A375 (cell line): ENCODE results near the gene CST3. TPM values are rescaled to one million over a fixed set of nuclear protein-coding genes. Genes with fewer than 3 reads are reported as not detected.

ENCODE experiments used
- total RNA-seq: library from RNA; depleted of rRNA; stranded (reverse); fragments of >200 nt; shearing (Covaris generic); gene quantifications from 2 replicates; pipeline ENCODE4 v1.2.3, GENCODE V29; 2014; rRNA removed

Gene CST3, protein sequence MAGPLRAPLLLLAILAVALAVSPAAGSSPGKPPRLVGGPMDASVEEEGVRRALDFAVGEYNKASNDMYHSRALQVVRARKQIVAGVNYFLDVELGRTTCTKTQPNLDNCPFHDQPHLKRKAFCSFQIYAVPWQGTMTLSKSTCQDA
- total RNA-seq, result 168 and 221 TPM in 2 replicates

DNA sequence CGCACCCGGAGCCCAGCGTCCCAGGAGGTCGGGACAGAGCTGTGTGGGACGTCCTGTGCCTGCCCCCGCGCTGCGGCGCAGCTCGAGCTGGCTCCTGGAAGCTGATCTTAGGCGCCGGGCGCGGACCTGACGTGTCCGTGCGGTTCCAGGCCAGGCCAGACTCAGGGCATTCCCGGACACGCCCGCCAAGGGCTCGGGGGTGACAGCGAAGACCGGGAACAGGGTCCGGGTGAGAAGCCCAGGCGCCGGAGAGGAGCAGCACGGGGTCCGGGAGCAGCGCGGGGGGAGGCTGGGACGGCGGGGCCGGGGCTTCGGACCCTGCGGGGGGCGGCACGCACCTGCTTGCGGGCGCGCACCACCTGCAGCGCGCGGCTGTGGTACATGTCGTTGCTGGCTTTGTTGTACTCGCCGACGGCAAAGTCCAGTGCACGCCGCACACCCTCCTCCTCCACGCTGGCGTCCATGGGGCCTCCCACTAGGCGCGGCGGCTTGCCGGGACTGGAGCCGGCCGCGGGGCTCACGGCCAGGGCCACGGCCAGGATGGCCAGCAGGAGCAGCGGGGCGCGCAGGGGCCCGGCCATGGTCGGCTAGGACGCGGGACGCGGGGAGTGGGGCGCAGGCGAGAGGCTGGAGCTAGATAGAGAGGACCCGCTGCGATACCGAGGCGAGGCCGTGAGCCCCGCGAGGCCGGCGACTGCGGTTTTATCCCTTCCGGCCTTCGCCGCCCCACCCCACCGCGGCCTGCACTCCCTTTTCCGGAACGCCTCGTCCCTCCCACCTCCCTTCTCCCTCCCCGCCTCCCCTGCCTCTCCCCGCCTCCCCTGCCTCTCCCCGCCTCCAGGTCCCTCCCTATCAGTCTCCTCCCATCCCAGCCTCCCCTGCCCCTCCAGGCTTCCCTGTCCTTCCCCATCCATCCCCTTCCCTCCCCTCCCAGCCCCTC is at the start of gene CST3:
CST3 (minus strand) TSS at position 674 of the 940 bp plus-strand sequence; CDS start at position 581, 93 bp downstream.

DNA sequence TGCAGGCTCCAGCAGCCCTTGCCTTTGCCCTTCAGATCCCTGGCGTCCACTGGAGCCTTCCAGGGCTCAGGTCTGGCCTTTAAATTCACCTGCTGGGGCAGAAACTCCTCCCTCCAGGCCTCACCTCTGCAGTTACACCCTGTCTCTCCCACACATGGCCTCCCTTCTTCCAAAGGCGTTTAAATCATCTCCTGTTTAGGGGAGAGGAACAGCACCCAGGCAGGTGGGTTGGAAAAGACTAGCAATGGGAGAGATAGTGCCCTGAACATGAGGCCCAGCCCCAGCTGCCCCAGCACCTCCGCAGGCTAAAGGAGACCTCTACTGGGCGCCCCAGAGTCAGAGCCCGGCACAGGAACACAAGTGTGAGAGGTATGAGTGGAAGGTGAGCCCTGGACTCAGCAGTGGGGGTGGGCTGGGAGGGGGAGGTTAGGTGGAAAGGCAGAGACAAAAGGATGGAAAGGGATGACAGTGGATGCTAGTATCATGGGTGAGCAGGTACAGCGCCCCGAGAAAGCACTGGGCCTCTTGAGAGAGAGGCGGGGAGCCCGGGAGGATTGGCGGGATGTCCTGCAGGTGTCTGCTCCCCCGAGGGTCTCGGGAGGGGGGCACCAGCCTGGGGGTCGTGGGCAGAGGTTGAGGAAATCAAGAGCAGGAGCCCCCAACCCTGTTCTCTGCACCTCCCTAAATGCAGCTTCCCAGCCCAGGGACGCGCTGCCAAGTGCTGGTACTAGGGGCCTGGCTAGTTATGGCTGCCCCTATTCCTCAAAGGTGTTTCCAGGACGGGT is 31.7 kb downstream of the CST3 start, which contains the start of gene CST9:
CST9 (minus strand) TSS at position 51 of the 785 bp plus-strand sequence. CDS start 53 bp downstream, outside the sequence.

Other genes with a start within 250 kb of the CST3 start
- gene NAPB, start 216.5 kb downstream of the CST3 start, total RNA-seq, result 2.4 and 3.3 TPM in 2 replicates
- gene CSTL1, start 198.3 kb downstream of the CST3 start, total RNA-seq, result not detected in 2 replicates
- not detected in 2 replicates for gene CST11, start 185.1 kb downstream of the CST3 start, total RNA-seq
- not detected in 2 replicates for gene CST8, start 146.8 kb downstream of the CST3 start, total RNA-seq
- not detected in 2 replicates for gene CST9L, start 69.5 kb downstream of the CST3 start, total RNA-seq
- gene CST9, start 32.0 kb downstream of the CST3 start, total RNA-seq, result not detected in 2 replicates
- not detected in 2 replicates for gene CST4, start 51.1 kb upstream of the CST3 start, total RNA-seq
- not detected in 2 replicates for gene CST1, start 113.0 kb upstream of the CST3 start, total RNA-seq
- gene CST2, start 188.8 kb upstream of the CST3 start, total RNA-seq, result 1.9 TPM in 1 of 2 replicates, not detected in the other
- gene CST5, start 241.8 kb upstream of the CST3 start, total RNA-seq, result not detected in 2 replicates